Aortic smooth muscle cell (primary cell): ENCODE data around the gene FGF3. TPM values are rescaled to one million over a fixed set of nuclear protein-coding genes. Genes with fewer than 3 reads are reported as not detected.

Experiments
- total RNA-seq: library from RNA; depleted of rRNA; stranded (reverse); fragments of >200 nt; gene quantifications from 2 replicates; pipeline ENCODE4 v1.2.3, GENCODE V29; 2014

The FGF3 gene
- total RNA-seq: not detected in 2 replicates

GRCh38 chr11:69818603-69819441 is at the start of gene FGF3:
Gene FGF3, minus strand, starts transcription at chr11:69819416. Its CDS starts 483 bp downstream, at chr11:69818933.

GRCh38 chr11:69775163-69775755 is 44.0 kb downstream of the FGF3 start, which contains the start of gene FGF4:
Gene FGF4, minus strand, starts transcription at chr11:69775341. Its CDS starts 257 bp downstream, at chr11:69775084.

Other genes with a start within 250 kb of the FGF3 start
- gene CCND1, start 178.3 kb downstream of the FGF3 start, total RNA-seq: 703 and 940 TPM in 2 replicates
- gene LTO1, start 144.1 kb downstream of the FGF3 start, total RNA-seq: 22.4 and 24.4 TPM in 2 replicates
- not detected in 2 replicates for gene FGF19, start 115.4 kb downstream of the FGF3 start, total RNA-seq
- gene FGF4, start 44.1 kb downstream of the FGF3 start, total RNA-seq: not detected in 2 replicates